Natural killer cell (primary cell): ENCODE data around the gene SCMH1. TPM values are rescaled to one million over a fixed set of nuclear protein-coding genes. Genes with fewer than 3 reads are reported as not detected.
A peak's percentile ranks its signal among the peaks of the same experiment; 100 is the strongest.

ENCODE experiments used
- ATAC-seq, 3 donors: fragments of 150-1000 bp in 2 of 3; fragments of 200-7000 bp in 1 of 3; cut with Tn5 transposase; 1 replicate in 1 of 3; 2 replicates in 2 of 3; pipeline ENCODE4 v1.10.0; 2021; ENCODE audit warnings: mild to moderate bottlenecking in 2 of 3, moderate library complexity in 2 of 3
- DNase-seq, 2 donors: peaks; one replicate each; pipeline versions ENCODE4 v3.0.0 to v3.0.0-alpha.2; 2013 to 2021; ENCODE audit warnings: mixed read lengths in 1 of 2
- H3K27ac ChIP-seq: one replicate; pipeline ENCODE4 v1.5.1; 2013; ENCODE audit warnings: mild to moderate bottlenecking, low read length
- H3K27me3 ChIP-seq: one replicate; pipeline ENCODE4 v1.6.1; 2013; ENCODE audit warnings: low read length; ENCODE audit not compliant: control insufficient read depth, insufficient read depth
- H3K36me3 ChIP-seq: one replicate; pipeline ENCODE4 v1.6.1; 2013; ENCODE audit warnings: low read length; ENCODE audit not compliant: control insufficient read depth, insufficient read depth
- H3K4me1 ChIP-seq: one replicate; pipeline ENCODE4 v1.6.1; 2013; ENCODE audit warnings: low read length; ENCODE audit not compliant: control insufficient read depth, insufficient read depth
- H3K4me3 ChIP-seq: one replicate; pipeline ENCODE4 v1.5.1; 2013; ENCODE audit warnings: low read length
- H3K9me3 ChIP-seq: one replicate; pipeline ENCODE4 v1.6.1; 2013; ENCODE audit warnings: low read length; ENCODE audit not compliant: control insufficient read depth, insufficient read depth
- H3K27ac Mint-ChIP-seq, 2 donors: one replicate each; pipeline ENCODE4 v1.8.0; 2022; ENCODE audit warnings: mild to moderate bottlenecking in 2 of 2, mixed read lengths in 2 of 2, moderate library complexity in 1 of 2
- H3K27me3 Mint-ChIP-seq, 2 donors: one replicate each; pipeline ENCODE4 v1.8.0; 2022; ENCODE audit warnings: low read depth in 2 of 2, mixed read lengths in 2 of 2
- H3K36me3 Mint-ChIP-seq: one replicate; pipeline ENCODE4 v1.8.0; 2022; ENCODE audit warnings: mixed read lengths
- H3K4me1 Mint-ChIP-seq, 2 donors: one replicate each; pipeline ENCODE4 v1.8.0; 2022; ENCODE audit warnings: mixed read lengths in 2 of 2
- H3K4me3 Mint-ChIP-seq: one replicate; pipeline ENCODE4 v1.8.0; 2022; ENCODE audit warnings: mild to moderate bottlenecking, moderate library complexity, mixed read lengths
- H3K9me3 Mint-ChIP-seq, 2 donors: one replicate each; pipeline ENCODE4 v1.8.0; 2022; ENCODE audit warnings: mixed read lengths in 2 of 2
- CTCF ChIP-seq: fragments of 200-600 bp; IDR thresholded peaks from one replicate; pipeline ENCODE4 v1.8.0; 2022; ENCODE audit warnings: antibody characterized with exemption
- WGBS: methylation state at CpG from one replicate; pipeline ENCODE4 v1.1.7; 2013; ENCODE audit warnings: missing lambda C conversion rate; ENCODE audit not compliant: insufficient coverage; 5-methylcytosine and 5-hydroxymethylcytosine counted together
- intact Hi-C: fragments of 100-400 bp; cut with micrococcal nuclease; formaldehyde crosslinking; loops from one replicate; pipeline ENCODE4 v1.14.2; 2022
- total RNA-seq, 4 donors: library from RNA; stranded (reverse); fragments of 120-200 nt in 1 of 4; gene quantifications; one replicate each; pipeline versions ENCODE4 v1.2.3 to v1.2.4, GENCODE V29; 2013 to 2022

Gene SCMH1
- 10 to 100 TPM in 1 of 3 donors, 1 to 10 TPM in 2; 8.3 to 10.2 (median 9.1) TPM for total RNA-seq
- 20.4 TPM for total RNA-seq (2013)

GRCh38 chr1:41241749-41242341 is at the start of gene SCMH1:
Gene SCMH1, minus strand, starts transcription at chr1:41242306. Its CDS starts 56,173 bp downstream, at chr1:41186133.
- intact Hi-C loops, result no loop called here

DNA sequence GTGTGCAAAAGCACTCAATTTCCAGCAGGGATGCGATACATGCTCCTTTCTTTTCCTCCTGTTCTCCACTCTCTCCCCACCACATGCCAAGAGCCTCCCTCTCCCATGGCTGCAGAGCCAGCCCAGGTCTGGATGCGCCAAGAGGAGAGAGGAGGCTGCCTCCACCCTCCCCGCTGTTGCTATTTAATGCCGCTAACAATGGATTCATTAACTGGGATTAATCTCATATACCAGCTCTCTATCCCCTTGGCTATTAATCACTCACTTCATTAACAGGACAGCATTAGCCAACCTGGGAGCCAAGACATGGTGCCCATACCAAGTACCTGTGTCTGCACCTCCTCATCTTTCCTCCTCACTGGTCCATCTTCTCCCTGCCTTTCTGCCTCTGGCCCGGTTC is 49.1 kb upstream of the SCMH1 start:
- H3K36me3 Mint-ChIP-seq, result no peaks in the 10 kb centered on the region
- no peaks in the 10 kb centered on the region for H3K36me3 ChIP-seq
- H3K4me3 ChIP-seq, result no peak overlapping the region
- peaks cover 1 to 4% of the 10 kb centered on the region in 2 donors for H3K4me1 Mint-ChIP-seq
- H3K27me3 ChIP-seq, result no peaks in the 10 kb centered on the region
- no peaks in the 10 kb centered on the region for H3K9me3 Mint-ChIP-seq
- TF ChIP-seq CTCF, result no peak
- H3K9me3 ChIP-seq, result no peaks in the 10 kb centered on the region
- no peak for ATAC-seq
- H3K4me1 ChIP-seq, result peaks cover 4% of the 10 kb centered on the region
- no peak overlapping the region for H3K27ac ChIP-seq
- DNase-seq, result no peak
- H3K27me3 Mint-ChIP-seq, result peaks cover 20 to 22% of the 10 kb centered on the region in 2 donors
- WGBS, result 95% methylated on average over 5 of the region's 5 CpGs
- H3K4me3 Mint-ChIP-seq, result no peak overlapping the region
- no peak overlapping the region for H3K27ac Mint-ChIP-seq
- intact Hi-C loops, result no loop called here

More at GRCh38 chr1:41241749-41242341, at the start of gene SCMH1:
- Histone ChIP-seq H3K27me3 (no peaks in the 10 kb centered on the region), H3K27ac (peak within 1 kb of the TSS; percentile 62), H3K4me1 (peaks cover 13% of the 10 kb centered on the region), H3K9me3 (no peaks in the 10 kb centered on the region), H3K4me3 (peak within 1 kb of the TSS; percentile 62), H3K36me3 (no peaks in the 10 kb centered on the region)
- Mint-ChIP-seq H3K4me3 (peak within 1 kb of the TSS; percentile 92), H3K36me3 (no peaks in the 10 kb centered on the region), H3K27me3 (peaks cover 0 to 11% of the 10 kb centered on the region in 2 donors), H3K27ac (peak within 1 kb of the TSS; percentile 86 to 91), H3K9me3 (no peaks in the 10 kb centered on the region), H3K4me1 (peaks cover 7 to 16% of the 10 kb centered on the region in 2 donors)
- TF ChIP-seq CTCF, result no peak
- DNase-seq (peak; percentile 27 to 76), ATAC-seq (peak; percentile 61 to 67 (median 67))
- under 1% methylated on average over 85 of the region's 85 CpGs for WGBS

GRCh38 chr1:41289196-41289595 is 47.1 kb upstream of the SCMH1 start:
- Mint-ChIP-seq H3K27me3 (peaks cover 16 to 22% of the 10 kb centered on the region in 2 donors), H3K4me1 (peaks cover 19 to 22% of the 10 kb centered on the region in 2 donors), H3K36me3 (no peaks in the 10 kb centered on the region), H3K27ac (no peak overlapping the region), H3K9me3 (no peaks in the 10 kb centered on the region), H3K4me3 (no peak overlapping the region)
- ATAC-seq, result no peak
- Histone ChIP-seq H3K27ac (no peak overlapping the region), H3K36me3 (no peaks in the 10 kb centered on the region), H3K4me3 (no peak overlapping the region), H3K4me1 (peaks cover 11% of the 10 kb centered on the region), H3K27me3 (no peaks in the 10 kb centered on the region), H3K9me3 (no peaks in the 10 kb centered on the region)
- 92% methylated on average over 5 of the region's 5 CpGs for WGBS
- TF ChIP-seq CTCF, result no peak
- DNase-seq, result no peak
- intact Hi-C loops, result no loop called here

DNA sequence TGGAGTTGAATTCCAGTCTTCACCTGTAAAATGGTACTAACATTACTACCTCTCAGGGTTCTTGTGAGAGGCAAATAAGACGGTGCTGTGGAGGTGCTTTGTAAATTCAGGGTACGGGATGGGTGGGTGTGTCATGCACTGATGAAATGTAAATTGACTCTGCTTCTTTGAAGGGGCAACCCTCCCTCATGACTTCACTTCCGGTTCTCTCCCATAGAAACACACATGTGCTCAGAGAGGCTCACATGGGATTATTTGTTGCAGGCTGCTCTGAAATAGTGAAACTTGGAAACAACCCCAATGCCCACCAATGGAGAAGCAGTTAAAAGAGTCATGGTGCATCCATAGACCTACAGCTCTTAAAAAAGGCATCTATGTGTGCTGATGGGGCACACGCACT is 44.9 kb upstream of the SCMH1 start:
- H3K36me3 ChIP-seq, result no peaks in the 10 kb centered on the region
- peaks cover 16 to 22% of the 10 kb centered on the region in 2 donors for H3K27me3 Mint-ChIP-seq
- TF ChIP-seq CTCF, result no peak
- peaks cover 17% of the 10 kb centered on the region for H3K4me1 ChIP-seq
- no peaks in the 10 kb centered on the region for H3K9me3 ChIP-seq
- intact Hi-C loops, result no loop called here
- WGBS, result 98% methylated on average over 3 of the region's 4 CpGs
- no peak overlapping the region for H3K4me3 ChIP-seq
- H3K4me1 Mint-ChIP-seq, result peaks cover 19 to 30% of the 10 kb centered on the region in 2 donors
- no peaks in the 10 kb centered on the region for H3K27me3 ChIP-seq
- H3K9me3 Mint-ChIP-seq, result no peaks in the 10 kb centered on the region
- H3K27ac ChIP-seq, result no peak overlapping the region
- H3K4me3 Mint-ChIP-seq, result no peak overlapping the region
- H3K36me3 Mint-ChIP-seq, result no peaks in the 10 kb centered on the region
- DNase-seq, result no peak
- ATAC-seq, result no peak
- no peak overlapping the region for H3K27ac Mint-ChIP-seq
